Ascending aorta (tissue), 2 donors: ENCODE results near the gene AHCYL2. TPM values are rescaled to one million over a fixed set of nuclear protein-coding genes. Genes with fewer than 3 reads are reported as not detected.

ENCODE experiments used
- DNase-seq, 2 donors: peaks; one replicate each; pipeline ENCODE4 v3.0.0-alpha.2; 2019; ENCODE audit warnings: low spot score in 2 of 2
- H3K27ac ChIP-seq, 2 donors: fragments of 200-600 bp; sonication (generic); one replicate each; pipeline ENCODE4 v1.5.1; 2016 to 2017; ENCODE audit warnings: mild to moderate bottlenecking in 1 of 2
- H3K27me3 ChIP-seq: fragments of 200-600 bp; sonication (generic); one replicate; pipeline ENCODE4 v1.5.1; 2017
- H3K36me3 ChIP-seq, 2 donors: fragments of 200-600 bp; sonication (generic); one replicate each; pipeline ENCODE4 v1.5.1; 2016
- H3K4me1 ChIP-seq, 2 donors: fragments of 200-600 bp; sonication (generic); one replicate each; pipeline ENCODE4 v1.5.1; 2016 to 2017; ENCODE audit warnings: mild to moderate bottlenecking in 1 of 2
- H3K4me3 ChIP-seq, 2 donors: fragments of 200-600 bp; sonication (generic); one replicate each; pipeline ENCODE4 v1.5.1; 2016 to 2017; ENCODE audit warnings: mild to moderate bottlenecking in 1 of 2
- H3K9me3 ChIP-seq, 2 donors: fragments of 200-600 bp; sonication (generic); one replicate each; pipeline ENCODE4 v1.5.1; 2016
- CTCF ChIP-seq, 3 experiments: fragments of 200-600 bp in 2 of 3; fragments of 450-650 bp in 1 of 3; sonication (generic) in 2 of 3; IDR thresholded peaks; one replicate each; pipeline ENCODE4 v1.5.1; 2016 to 2019; ENCODE audit warnings: antibody characterized with exemption in 3 of 3, mild to moderate bottlenecking in 1 of 3, moderate library complexity in 1 of 3
- intact Hi-C: fragments of 100-400 bp; cut with DNase I; formaldehyde crosslinking; loops from one replicate; pipeline ENCODE4 v1.15.1; 2023
- total RNA-seq: library from RNA; depleted of rRNA; stranded (reverse); fragments of >200 nt; gene quantifications from one replicate; pipeline ENCODE4 v1.1.0, GENCODE V29; 2016

Gene AHCYL2
- total RNA-seq, 1 donor from 2014 or later: 62.9 TPM

- Histone ChIP-seq H3K9me3 (no peaks in the 10 kb centered on the region), H3K27ac (no peak overlapping the region), H3K27me3 (no peaks in the 10 kb centered on the region), H3K36me3 (peaks cover 0 to 5% of the 10 kb centered on the region in 2 donors), H3K4me1 (no peaks in the 10 kb centered on the region), H3K4me3 (no peak overlapping the region)
- TF ChIP-seq CTCF (IDR thresholded peaks at IDR 0.05): no peak
- intact Hi-C loops: no loop called here
- DNase-seq: no peak
These were observed 49.1 kb downstream of the AHCYL2 start for GRCh38 chr7:129273936-129274335.

GRCh38 chr7:129277629-129278028 lies 52.8 kb downstream of the AHCYL2 start:
- no peaks in the 10 kb centered on the region for H3K4me1 ChIP-seq
- intact Hi-C loops: no loop called here
- no peak overlapping the region for H3K4me3 ChIP-seq
- no peak overlapping the region for H3K27ac ChIP-seq
- H3K27me3 ChIP-seq: no peaks in the 10 kb centered on the region
- no peak for DNase-seq
- no peak for TF ChIP-seq CTCF (IDR thresholded peaks at IDR 0.05)
- H3K36me3 ChIP-seq: peaks cover 0 to 5% of the 10 kb centered on the region in 2 donors
- no peaks in the 10 kb centered on the region for H3K9me3 ChIP-seq

GRCh38 chr7:129278688-129279087 lies 53.9 kb downstream of the AHCYL2 start:
- intact Hi-C loops: no loop called here
- no peak for TF ChIP-seq CTCF (IDR thresholded peaks at IDR 0.05)
- Histone ChIP-seq H3K9me3 (no peaks in the 10 kb centered on the region), H3K36me3 (peaks cover 0 to 5% of the 10 kb centered on the region in 2 donors), H3K27ac (no peak overlapping the region), H3K4me1 (no peaks in the 10 kb centered on the region), H3K4me3 (no peak overlapping the region), H3K27me3 (no peaks in the 10 kb centered on the region)
- DNase-seq: no peak

- H3K4me3 ChIP-seq: no peak overlapping the region
- no peaks in the 10 kb centered on the region for H3K4me1 ChIP-seq
- H3K27me3 ChIP-seq: no peaks in the 10 kb centered on the region
- H3K27ac ChIP-seq: no peak overlapping the region
- H3K36me3 ChIP-seq: peaks cover 0 to 2% of the 10 kb centered on the region in 2 donors
- no peaks in the 10 kb centered on the region for H3K9me3 ChIP-seq
- no peak for TF ChIP-seq CTCF (IDR thresholded peaks at IDR 0.05)
- intact Hi-C loops: no loop called here
- DNase-seq: no peak
These were observed 54.9 kb downstream of the AHCYL2 start for GRCh38 chr7:129279757-129280156.

- Histone ChIP-seq H3K9me3 (no peaks in the 10 kb centered on the region), H3K27me3 (no peaks in the 10 kb centered on the region), H3K36me3 (no peaks in the 10 kb centered on the region), H3K4me3 (no peak overlapping the region), H3K4me1 (no peaks in the 10 kb centered on the region), H3K27ac (no peak overlapping the region)
- no peak for TF ChIP-seq CTCF (IDR thresholded peaks at IDR 0.05)
- intact Hi-C loops: no loop called here
- no peak for DNase-seq
These were observed 56.3 kb downstream of the AHCYL2 start for GRCh38 chr7:129281163-129281562.

- H3K27me3 ChIP-seq: no peaks in the 10 kb centered on the region
- intact Hi-C loops: no loop called here
- H3K9me3 ChIP-seq: no peaks in the 10 kb centered on the region
- no peak overlapping the region for H3K4me3 ChIP-seq
- DNase-seq: no peak
- H3K27ac ChIP-seq: no peak overlapping the region
- no peaks in the 10 kb centered on the region for H3K4me1 ChIP-seq
- no peaks in the 10 kb centered on the region for H3K36me3 ChIP-seq
- TF ChIP-seq CTCF (IDR thresholded peaks at IDR 0.05): no peak
These were observed 58.0 kb downstream of the AHCYL2 start for GRCh38 chr7:129282865-129283264.
